Measurements from ENCODE around the gene MARK4.

The MARK4 gene

DNA sequence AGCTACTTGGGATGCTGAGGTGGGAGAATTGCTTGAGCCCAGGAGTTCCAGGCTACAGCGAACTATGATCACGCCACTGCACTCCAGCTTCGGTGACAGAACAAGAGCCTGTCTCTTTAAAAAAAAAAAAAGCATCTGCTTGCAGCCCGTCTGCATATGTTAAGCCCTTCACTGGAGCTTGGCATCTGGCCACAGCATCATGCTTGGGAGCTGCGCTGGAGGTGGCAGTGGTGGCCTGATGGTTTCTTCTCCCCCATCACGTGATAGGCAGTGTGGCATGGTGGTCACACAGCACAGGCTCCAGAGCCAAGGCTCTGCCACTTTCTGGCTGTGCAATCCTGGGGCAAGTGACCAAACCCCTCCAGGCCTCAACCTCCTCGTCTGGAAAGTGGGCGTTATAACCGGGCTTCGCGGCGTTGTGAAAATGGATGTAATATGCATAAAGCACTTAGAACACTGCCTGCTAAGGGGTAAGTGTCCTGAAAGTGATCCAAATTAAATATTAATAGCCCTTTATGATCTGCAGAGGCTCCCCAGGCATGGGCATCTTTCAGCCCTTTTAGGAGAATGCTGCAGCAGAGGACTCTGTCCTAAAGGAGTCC lies 24.4 kb downstream of the MARK4 start:
- DNase-seq = peak; percentile 95

DNA sequence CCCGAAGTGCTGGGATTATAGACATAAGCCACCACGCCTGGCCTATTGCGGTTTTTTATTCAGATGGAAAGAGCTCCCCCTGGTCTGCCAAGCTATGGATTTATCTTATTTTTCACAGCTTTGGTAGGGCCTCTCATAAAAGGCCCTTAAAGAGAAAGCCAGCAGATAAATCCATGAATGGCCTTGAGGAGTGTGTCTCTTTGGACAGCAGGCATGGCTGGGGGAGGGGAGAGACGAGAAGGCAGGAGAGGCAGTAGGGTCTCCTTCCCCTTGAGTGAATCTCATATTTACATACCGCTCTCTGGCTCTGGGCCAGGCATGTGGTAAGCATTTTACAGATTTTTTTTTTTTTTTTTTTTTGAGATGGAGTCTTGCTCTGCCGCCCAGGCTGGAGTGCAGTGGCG lies 25.2 kb downstream of the MARK4 start:
- DNase-seq = peak; percentile 84

DNA sequence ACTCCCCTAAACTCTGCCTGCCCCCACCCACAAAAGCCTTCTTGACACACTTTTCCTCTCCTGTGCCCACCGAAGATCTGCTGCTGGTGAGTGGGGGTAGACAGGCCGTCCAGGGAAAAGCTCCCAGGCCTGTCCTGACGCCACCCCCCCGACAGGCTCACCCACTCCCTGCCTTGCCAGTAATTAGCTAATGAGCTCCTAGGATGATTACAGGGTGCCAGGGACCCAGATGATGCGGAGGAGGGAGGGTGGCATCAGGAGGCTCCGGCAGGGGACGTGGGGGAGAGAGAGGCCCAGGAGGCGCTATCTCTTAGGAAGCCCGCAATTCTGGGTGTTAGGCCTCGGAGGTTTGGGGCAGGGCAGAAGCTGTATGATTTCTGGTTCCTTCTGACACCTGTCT lies 27.0 kb downstream of the MARK4 start:
- DNase-seq = no peak

DNA sequence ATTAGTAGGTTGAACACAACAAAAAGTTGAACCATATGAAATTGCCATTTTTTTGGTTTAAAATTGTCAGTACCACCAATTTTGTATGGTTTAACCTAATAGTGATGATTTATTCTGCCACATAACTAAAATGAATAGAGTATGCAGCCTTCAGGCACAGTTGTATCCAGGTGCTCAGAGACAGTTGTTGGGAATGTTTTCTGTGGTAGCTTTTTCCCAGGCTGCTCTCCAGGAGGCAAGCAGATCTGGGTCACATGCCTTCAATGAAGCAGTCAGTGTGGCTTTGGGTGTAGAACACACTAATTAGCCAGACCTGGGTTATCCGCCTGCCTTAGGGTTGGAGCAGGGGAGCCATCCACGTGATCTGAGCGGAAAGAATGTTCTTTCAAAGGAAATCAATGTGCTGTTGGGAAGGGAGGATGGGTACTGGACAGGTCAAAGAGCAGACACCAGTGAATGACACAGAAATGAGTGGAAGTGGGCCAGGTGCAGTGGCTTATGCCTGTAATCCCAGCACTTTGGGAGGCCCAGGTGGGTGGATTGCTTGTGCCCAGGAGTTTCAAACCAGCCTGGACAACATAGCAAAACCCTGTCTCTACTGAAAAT lies 28.6 kb downstream of the MARK4 start:
- no peak for DNase-seq

DNA sequence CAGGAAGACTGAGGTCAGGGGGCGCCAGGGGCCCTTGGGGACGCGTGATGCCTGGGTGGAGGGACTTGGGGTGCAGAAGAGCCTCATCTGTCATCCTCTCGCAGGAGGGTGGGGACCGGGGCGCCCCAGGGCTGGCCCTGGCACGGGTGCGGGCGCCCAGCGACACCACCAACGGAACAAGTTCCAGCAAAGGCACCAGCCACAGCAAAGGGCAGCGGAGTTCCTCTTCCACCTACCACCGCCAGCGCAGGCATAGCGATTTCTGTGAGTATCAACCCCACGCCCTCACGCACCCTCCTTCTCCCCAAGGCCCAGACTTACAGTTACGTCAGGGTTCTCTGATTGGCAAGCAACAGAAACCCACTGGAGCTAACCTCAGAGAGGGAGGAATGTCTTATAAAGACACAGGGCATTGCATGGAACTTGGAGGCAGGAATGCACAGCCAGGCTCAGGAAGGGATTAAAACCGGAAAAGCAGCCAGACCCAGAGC lies 29.4 kb downstream of the MARK4 start:
- no peak for DNase-seq

DNA sequence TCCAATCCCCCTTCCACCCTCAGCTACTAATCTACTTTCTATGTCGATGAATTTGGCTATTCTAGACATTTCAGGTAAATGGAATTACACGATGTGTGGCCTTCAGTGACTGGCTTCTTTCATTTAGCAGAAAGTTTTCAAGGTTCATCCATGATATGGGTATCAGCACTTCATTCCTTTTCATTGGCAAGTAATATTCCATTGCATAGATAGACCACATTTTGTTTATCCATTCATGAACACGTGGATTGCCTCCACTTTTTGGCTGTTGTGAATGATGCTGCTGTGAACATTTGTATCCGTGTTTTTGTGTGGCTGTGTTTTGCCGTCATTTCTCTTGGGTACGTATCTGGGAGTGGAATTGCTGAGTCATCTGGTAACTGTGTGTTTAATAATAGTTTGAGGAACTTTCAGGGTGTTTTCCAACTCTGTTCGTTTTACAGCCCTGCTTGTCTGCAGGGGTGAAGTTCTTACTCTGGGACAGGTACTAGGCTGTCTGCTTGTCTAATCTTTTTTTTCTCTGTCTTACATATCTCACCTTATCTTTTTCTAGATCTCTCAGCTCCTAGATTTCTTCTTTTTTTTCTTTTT lies 32.5 kb downstream of the MARK4 start:
- no peak for DNase-seq

DNA sequence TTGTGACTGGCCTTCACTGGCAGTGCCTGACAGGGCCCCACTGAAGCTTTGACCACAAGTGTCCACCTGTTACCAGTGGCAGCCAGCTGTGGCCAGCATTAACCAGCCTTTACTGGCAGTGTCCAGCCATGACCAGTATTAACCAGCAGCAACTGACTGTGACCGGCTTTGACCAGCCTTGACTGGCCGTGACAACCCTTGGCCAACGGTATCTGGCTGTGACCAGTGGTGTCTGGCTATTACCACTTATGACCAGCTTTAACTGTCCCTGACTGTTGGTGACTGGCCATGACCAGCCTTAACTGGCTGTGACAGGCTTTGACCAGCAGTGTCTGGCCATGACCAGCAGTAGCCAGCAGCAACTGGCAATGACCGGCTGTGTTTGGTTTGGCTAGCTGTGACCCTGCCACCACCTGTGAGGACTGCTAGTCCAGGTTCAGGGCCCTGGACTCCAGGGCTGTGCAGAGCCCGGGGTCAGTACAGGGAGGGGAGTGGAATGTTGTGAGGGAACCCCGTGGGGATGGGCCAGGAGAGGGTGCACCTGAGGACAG lies 39.4 kb downstream of the MARK4 start:
- no peak for DNase-seq

DNA sequence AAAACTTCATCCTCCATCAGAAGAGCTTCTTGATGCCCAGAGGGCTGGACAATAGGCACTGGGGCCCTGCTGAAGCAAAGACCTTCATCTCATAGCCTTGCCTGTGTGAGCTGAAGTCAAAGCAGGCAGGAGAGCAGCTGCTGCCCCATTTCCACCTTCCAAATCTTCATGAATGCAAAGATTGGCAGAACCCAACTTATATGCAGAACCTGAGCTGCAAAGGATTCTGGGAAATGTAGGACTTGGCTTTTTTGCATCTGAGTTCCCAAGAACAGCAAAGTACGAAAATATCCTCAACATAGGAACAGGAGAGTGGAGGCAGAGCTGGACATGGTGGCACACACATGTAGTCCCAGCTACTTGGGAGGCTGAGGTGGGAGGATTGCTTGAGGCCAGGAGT lies 40.8 kb downstream of the MARK4 start:
- DNase-seq = no peak

DNA sequence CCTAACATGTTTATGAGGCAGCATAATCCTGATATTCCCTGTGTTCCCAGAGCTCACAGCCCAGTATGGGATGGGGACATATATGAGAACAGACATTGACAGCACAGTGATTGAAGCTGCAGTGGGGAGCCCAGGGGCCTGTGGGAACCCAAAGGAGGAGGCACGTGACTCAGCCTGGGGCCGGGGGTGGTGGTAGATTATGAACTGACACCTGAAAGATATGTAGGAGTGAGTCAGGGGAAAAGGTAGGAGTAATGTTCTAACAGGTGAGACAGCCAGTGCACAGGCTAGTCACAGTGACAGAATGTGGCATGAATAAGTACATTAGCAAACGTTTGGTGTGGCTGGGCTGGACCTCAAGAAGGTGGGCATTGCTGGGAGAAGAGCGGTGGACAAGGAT lies 42.6 kb downstream of the MARK4 start:
- DNase-seq = no peak

DNA sequence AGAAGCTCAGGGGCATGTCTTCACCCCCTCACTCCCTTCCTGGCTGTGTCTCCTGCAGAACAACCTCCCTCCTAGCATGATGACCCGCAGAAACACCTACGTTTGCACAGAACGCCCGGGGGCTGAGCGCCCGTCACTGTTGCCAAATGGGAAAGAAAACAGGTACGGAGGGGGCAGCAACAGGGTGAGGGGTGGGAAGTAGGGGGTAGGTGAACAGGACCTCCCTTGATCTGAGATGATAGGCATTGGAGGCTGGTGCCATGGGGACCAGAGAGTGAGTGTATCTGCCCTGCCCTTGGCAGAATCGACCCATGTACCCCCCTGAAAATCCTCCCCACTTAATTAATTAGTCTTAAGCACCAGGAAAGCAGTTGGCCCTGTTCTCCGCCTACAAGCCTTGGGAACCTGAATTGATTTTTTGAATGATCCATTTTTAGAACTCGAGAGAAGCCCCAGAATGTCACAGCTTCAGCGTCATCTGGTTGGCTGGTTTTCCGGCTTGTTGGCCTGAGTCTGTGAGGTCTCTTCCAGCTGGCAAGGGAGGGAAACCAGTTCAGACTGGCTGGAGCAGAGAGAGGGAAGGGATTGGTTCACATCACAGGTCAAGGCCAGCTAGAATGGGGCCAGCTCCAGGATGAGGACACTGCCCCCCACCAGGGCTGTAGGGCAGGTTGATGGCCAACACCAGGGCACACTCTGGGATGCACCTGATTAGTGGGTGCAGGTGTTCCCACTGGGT lies 43.4 kb downstream of the MARK4 start:
- DNase-seq = peak; percentile 35

DNA sequence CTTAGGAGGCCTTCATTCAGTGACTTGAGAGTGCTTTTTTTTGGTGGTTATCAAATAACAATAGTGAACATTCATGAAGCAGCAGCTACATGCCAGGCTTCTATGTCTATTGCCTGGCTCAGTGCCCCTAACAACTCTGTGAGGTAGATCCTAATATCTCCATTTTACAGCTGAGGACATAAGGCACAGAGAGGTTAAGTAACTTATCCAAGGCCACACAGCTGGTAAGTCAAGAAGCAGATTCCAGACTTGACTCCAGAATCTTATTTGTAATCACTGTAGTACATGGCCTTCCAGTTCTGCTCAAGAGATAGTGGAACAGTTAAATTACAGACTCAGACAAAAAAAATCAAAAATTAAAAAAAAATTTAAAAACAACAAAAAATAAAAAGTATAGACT lies 44.8 kb downstream of the MARK4 start:
- no peak for DNase-seq

DNA sequence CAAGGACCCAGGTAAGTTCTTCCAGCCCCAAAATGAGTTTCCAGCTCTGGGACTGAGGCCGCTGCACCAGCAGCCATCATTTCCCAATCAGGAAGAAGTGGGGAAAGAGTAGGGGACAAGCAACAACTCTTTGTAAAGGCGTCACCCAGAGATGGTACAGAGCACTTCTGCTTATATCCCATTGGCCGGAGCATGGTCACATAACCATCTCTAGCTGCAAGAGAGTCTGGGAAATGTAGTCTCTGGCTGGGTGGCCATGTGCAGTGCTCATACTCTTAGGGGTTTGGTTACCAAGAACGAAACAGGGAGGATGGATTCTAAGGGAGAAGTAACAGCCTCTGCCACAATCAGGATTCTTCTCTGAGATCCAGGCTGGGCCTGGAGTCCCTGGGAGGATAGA lies 45.3 kb downstream of the MARK4 start:
- no peak for DNase-seq

DNA sequence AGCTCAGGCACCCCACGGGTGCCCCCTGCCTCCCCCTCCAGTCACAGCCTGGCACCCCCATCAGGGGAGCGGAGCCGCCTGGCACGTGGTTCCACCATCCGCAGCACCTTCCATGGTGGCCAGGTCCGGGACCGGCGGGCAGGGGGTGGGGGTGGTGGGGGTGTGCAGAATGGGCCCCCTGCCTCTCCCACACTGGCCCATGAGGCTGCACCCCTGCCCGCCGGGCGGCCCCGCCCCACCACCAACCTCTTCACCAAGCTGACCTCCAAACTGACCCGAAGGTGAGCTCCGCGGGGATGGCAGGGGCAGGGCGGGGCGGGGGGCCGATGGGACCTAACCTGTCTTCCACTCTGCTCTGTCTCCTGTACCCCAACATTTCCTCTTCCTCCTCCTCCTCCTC lies 46.6 kb downstream of the MARK4 start:
- DNase-seq = no peak

DNA sequence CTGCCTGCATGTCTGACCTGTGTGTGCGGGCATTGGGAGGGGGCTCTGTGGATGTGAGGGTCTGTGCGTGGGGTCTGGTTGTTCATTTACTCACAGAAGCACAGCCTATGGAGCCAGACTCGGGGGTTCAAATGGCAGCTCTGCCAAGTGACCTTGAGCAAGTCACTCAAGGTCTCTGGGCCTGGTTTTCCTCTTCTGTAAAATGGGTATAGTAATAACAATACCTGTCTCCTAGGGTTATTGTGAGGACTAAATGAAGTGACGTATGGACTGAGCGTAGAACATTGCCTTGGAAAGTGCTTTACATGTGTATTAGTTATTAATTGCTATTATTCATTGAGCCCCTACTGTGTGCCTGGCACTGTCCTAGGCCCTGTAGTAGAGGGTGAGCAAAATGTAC lies 47.2 kb downstream of the MARK4 start:
- no peak for DNase-seq

DNA sequence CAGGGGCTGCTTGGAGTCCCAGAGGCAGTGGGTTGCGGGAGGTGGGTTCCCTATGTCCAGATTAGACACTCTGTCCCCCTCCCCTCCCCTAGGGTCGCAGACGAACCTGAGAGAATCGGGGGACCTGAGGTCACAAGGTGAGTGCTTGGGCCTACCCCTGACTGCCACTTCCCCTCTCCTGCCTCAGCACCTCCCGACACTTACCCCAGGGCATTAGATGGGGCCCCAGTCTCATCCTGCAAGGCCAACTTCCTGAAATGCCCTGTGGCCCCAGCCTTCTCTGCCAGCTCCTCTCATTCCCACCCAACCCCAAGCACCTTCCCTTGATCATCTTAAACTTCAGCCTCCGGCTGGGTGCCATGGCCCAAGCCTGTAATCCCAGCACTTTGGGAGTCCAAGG lies 48.6 kb downstream of the MARK4 start:
- no peak for DNase-seq

DNA sequence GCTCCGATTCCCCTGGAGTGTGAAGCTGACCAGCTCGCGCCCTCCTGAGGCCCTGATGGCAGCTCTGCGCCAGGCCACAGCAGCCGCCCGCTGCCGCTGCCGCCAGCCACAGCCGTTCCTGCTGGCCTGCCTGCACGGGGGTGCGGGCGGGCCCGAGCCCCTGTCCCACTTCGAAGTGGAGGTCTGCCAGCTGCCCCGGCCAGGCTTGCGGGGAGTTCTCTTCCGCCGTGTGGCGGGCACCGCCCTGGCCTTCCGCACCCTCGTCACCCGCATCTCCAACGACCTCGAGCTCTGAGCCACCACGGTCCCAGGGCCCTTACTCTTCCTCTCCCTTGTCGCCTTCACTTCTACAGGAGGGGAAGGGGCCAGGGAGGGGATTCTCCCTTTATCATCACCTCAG lies 51.3 kb downstream of the MARK4 start:
- DNase-seq = no peak

DNA sequence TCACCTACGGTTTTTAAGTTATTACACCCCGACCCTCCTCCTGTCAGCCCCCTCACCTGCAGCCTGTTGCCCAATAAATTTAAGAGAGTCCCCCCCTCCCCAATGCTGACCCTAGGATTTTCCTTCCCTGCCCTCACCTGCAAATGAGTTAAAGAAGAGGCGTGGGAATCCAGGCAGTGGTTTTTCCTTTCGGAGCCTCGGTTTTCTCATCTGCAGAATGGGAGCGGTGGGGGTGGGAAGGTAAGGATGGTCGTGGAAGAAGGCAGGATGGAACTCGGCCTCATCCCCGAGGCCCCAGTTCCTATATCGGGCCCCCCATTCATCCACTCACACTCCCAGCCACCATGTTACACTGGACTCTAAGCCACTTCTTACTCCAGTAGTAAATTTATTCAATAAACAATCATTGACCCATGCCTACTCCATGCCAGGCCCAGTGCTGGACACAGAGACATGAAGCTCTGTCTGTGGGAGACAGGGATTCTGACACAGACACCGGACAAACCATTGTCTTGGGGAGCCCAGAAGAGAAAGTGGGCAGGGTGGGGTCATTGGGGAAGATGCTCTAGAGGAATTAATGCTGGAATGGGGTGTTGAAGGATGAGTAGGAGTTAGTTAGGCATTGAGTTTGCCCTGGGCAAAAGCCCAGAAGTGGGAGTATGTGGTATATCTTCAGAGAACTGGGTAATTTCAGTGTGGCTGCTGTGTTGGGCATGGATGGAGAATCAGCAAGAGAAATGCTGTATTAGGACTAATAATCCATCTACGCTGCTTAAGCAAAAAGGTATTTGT lies 52.4 kb downstream of the MARK4 start:
- DNase-seq = no peak

DNA sequence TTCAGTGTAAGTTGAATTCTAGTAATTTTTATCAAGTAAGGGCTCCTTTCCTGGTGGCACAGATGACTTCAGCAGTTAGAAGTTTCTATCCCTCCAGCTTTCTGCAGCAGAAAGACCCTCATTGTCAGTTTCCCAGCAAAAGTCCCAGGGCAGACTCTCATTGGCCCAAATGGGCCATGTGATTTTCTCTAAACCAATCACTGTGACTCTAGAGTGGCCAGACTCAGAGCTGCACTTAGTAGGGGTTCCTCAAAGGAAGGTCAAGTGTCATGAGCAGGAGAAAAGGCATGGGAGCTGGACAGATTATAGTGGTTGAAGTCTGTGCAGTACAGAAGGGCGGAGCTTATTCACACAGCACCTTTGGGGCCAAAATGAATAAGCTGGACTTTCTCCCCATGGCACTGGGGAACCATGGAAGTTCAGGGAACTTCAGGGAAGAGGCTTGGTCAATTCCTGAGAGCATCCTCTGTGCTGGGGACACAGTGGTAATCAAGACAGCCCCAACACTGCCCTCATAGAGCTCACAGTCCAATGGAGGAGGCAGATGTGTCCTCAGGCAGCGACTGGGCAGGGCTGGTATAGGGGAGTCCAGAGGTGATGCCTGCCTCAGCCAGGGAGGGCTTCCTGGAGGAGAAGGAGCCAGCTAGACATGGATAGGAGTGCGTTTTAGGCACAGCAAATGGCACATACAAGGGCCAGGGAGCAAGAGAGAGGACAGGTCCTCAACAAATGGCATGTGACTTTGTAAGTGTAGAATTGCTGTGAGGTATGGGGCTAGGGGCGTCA lies 53.3 kb downstream of the MARK4 start:
- no peak for DNase-seq

DNA sequence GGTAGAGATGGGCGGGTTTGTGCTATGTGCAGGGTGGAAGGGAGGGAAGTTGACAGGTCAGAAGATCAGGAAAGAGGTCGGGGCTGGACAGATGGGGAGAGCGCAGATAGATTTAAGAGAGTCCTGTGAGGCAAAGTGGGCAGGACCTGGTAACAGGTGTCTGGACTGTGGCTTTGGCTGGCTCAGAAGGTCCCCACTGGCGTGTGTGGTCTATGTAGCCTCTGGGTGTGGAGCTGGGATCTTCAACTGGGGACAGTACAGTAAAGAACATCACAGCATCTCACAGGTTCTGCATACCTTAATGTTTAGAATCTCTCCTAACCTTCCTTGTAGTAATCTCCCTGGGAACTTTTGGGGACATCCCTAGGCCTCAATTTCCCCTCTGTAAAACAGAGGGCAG lies 53.9 kb downstream of the MARK4 start:
- DNase-seq = no peak

DNA sequence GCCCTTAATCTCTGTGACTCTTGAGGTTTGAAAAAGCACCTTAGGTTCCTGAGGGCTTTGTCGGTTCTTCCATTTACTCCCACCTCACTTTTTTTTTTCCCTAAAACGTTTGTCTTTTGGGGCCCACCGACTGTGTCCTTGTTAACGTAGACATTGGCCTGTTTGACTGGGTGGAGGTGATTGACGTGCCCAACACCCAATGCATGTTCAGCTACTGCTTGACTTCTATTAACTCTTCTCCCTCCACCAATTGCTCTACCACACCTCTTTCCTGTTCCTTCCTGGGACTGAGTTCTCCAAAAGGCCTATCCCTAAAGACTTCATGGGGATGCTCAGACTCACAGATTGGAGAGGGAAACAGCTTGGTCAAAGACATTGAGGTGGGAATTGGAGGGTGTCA lies 54.4 kb downstream of the MARK4 start:
- no peak for DNase-seq

DNA sequence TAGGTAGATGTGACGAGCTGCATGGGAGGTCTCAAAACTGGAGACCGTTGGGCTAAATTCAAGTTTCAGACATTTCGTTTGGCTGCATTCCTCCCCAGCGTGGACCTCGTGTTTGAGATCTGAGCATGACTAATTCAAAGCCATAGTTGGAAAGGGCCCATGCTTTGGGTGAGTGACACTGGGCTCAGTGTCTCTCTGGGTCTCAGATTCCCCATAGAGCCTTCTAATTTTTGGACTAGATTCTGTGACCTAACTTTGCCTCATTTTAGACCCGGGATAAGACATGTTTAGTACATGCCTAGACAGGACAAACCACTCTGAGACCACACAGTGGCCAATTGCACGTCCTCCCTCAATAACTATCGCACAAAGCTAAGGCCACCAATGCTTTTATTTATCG lies 55.0 kb downstream of the MARK4 start:
- DNase-seq = no peak

DNA sequence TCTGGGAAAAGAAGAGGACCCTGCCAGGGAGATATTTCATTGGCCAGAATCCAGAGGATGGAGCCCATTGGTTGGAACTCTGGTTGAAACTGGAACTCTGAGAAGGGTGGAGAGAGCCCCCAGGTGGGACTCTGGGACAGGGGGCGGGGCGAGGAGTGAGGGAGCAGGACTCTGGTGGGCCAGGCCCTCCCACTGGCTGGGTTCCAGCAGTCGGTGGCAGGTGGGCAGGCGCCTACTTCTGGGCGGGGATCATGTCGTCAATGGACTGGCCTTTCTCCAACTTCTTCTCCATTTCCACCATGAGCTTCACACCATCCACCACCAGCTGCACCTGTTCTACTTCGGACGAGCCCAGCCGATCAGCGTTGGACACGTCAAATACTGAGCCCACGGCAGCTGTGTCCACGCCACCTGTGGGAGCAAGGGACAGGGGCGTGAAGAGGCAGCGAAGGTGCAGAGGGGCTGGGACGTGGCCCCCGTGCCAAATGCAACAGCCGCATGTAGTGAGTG lies 55.5 kb downstream of the MARK4 start:
- DNase-seq = no peak
